ENCODE measurements around the gene ADIG.

Gene ADIG

DNA sequence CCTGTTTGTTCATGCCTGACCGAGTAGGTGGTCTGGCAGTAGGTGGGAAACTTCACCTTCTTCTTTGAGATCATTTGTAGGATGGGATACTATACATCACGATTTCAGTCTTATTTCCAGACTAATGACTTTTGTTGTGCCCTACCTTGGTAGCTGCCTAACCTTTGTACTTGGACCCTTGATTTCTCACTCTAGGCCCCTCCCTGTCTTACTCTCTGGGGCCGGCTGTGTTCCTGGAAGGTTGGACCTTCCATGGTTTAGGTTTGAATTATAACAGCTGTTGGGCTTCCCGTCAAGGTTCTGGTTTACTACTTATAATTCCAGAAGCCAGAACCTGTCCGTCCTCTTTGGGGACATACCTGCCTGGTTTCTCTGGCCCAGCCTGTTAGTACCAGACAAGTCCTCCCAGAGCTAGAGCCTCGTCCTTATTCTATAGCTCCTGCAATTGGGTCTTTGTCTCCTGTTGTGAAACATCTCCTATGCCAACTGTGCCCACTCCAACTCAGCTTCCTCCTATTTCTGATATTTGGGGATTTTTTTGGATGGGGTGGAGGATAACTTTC is 14.9 kb upstream of the ADIG start:
- no peak for DNase-seq (ENCODE audit: low read depth, low spot score)
- in situ Hi-C loops (cut with HindIII; ENCODE audit: low sequenced_read_pairs): no loop called here
- H3K4me3 ChIP-seq (ENCODE audit: low read depth, low read length): no peak overlapping the region
- TF ChIP-seq, protein P1, sequence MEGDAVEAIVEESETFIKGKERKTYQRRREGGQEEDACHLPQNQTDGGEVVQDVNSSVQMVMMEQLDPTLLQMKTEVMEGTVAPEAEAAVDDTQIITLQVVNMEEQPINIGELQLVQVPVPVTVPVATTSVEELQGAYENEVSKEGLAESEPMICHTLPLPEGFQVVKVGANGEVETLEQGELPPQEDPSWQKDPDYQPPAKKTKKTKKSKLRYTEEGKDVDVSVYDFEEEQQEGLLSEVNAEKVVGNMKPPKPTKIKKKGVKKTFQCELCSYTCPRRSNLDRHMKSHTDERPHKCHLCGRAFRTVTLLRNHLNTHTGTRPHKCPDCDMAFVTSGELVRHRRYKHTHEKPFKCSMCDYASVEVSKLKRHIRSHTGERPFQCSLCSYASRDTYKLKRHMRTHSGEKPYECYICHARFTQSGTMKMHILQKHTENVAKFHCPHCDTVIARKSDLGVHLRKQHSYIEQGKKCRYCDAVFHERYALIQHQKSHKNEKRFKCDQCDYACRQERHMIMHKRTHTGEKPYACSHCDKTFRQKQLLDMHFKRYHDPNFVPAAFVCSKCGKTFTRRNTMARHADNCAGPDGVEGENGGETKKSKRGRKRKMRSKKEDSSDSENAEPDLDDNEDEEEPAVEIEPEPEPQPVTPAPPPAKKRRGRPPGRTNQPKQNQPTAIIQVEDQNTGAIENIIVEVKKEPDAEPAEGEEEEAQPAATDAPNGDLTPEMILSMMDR (IDR thresholded peaks at IDR 0.05; ENCODE audit: low read depth, low read length): no peak

DNA sequence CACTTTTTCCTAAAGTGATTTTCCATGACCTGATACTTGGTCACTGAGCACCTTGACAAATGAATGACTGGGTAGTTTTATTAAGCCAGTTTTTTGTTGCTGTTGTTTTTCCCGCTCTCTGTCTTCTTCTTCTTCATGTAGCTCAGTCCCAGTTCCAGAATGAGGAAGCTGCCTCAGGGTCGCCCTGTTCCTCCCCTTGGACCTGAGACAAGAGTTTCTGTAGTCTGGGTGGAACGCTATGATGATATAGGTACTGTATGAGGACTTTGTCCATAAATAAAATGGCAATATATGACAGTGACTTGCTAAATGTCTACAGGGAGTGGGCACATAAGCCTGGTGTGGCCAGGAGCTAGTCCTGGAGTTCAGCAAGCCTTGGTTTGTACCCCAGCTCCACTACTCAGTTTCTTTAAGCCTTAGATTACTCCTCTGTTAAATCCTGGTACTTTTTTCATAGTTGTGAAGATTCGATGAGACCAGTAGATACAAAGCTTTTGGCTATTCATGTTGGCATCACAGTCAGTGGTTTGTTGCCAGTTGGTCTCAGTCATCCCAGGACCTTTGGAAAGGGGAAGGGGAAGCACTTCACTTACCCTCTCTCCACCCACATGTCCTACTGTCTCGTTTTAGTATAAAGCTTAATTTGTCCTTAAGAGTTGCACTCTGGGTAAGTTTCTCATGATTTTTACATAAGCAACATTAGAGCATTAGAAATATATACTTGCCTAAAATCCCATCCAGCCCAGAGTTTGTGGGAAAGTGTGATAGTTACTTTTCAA is 11.1 kb upstream of the ADIG start:
- H3K4me3 ChIP-seq (ENCODE audit: low read depth, low read length): no peak overlapping the region
- in situ Hi-C loops (cut with HindIII; ENCODE audit: low sequenced_read_pairs): no loop called here
- DNase-seq (ENCODE audit: low read depth, low spot score): no peak
- TF ChIP-seq, protein P1 (IDR thresholded peaks at IDR 0.05; ENCODE audit: low read depth, low read length): no peak

DNA sequence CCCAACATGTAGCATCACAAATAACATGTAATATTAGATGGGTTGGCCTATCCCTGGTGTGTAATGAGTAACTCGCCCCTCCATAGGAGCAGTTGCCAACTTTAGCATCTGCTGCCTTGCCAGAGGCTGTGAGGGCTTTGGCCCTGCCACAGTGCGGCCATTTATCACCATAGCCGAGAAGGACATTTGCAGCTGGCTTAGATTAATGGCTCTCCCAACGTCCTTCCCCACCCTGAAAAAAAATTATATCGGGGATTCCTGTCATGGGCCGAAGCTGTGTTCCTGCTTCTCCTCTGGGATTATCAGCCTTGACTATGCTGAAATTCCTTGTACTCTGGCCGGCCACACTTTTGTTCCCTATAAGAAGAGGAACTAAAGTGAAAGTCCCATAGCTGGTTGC is 7.6 kb upstream of the ADIG start:
- H3K4me3 ChIP-seq (ENCODE audit: low read depth, low read length): no peak overlapping the region
- TF ChIP-seq, protein P1 (IDR thresholded peaks at IDR 0.05; ENCODE audit: low read depth, low read length): no peak
- no peak for DNase-seq (ENCODE audit: low read depth, low spot score)
- in situ Hi-C loops (cut with HindIII; ENCODE audit: low sequenced_read_pairs): no loop called here

DNA sequence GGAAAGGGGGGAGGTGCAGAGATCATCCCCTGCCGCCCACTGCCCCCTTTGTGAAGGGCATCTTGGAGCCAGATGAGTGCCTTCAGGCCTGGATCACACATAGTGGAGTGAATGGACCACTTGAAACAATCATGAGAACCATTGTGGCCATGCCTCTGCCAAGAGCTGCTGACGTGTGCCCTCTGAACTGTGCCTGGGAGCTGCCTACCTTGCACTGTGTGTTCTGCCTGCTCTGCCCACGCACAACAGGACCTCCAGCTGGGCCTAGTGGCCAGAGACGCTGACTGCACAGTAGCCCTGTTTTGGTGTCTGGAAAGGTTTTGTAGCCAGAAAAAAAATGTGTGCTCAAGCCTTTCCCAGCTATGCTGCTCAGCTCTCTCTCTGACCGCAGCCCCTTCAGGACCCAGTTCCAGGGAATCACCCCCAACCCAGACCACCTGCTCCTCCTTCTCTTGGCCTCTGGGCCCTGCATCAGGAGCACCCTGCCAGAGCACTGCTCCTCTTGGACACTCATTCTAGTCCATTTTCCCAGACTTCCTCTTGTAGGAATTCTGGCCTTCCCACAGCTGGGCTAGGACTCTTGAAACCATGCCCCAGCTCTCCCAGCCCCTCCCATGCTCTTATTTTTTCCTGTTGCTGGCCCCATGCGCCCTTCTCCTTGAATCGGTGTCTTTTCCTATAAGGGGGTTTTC is 1.6 kb upstream of the ADIG start:
- DNase-seq (ENCODE audit: low read depth, low spot score): no peak
- H3K4me3 ChIP-seq (ENCODE audit: low read depth, low read length): no peak overlapping the region
- in situ Hi-C loops (cut with HindIII; ENCODE audit: low sequenced_read_pairs): no loop called here
- TF ChIP-seq, protein P1 (IDR thresholded peaks at IDR 0.05; ENCODE audit: low read depth, low read length): no peak

DNA sequence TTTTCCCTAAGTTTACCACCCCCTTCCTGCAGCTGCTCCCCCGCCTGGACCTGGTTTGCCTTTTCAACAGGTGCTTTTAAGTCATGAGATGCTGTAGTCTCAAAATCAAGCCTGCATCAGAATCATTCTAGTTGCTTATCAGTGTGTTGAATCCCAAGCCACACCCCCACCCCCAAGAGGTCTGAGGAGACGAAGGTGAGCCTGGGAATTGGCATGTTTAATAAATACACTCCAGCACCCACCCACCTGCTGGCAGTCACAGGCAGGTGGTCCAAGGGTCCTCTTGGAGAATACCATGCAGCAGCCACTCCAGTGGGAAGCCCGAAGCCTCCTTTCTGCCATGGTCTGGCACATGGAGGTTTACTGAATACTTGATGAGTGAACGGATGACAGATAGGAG is 1.1 kb upstream of the ADIG start:
- TF ChIP-seq, protein P1 (IDR thresholded peaks at IDR 0.05; ENCODE audit: low read depth, low read length): no peak
- in situ Hi-C loops (cut with HindIII; ENCODE audit: low sequenced_read_pairs): no loop called here
- no peak overlapping the region for H3K4me3 ChIP-seq (ENCODE audit: low read depth, low read length)
- no peak for DNase-seq (ENCODE audit: low read depth, low spot score)

DNA sequence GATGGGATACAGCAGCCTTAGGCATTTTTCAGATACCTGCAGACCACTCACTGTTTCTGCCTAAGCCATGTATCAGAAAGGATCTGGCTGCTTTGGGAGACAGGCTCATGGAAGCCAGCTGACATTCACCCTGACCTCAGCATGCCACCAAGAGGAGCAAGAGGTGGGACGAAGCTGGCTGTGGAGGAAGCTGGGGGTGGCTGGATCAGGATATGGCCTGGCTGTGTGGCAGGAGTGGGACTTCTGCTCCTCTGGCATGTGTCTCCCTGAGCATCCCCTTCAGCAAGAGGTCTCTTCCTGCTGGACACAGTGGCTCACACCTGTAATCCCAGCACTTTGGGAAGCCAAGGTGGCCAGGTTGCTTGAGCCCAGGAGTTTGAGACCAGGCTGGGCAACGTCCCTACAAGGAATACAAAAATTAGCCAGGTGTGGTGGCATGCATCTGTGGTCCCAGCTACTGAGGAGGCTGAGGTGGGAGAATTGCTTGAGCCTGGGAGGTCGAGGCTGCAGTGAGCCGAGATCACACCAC is 897 bp downstream of the ADIG start:
- no peak for DNase-seq (ENCODE audit: low read depth, low spot score)
- H3K4me3 ChIP-seq (ENCODE audit: low read depth, low read length): no peak overlapping the region
- TF ChIP-seq, protein P1 (IDR thresholded peaks at IDR 0.05; ENCODE audit: low read depth, low read length): no peak
- in situ Hi-C loops (cut with HindIII; ENCODE audit: low sequenced_read_pairs): no loop called here
